ENCODE data around the gene BRINP1. TPM values are rescaled to one million over a fixed set of nuclear protein-coding genes. Genes with fewer than 3 reads are reported as not detected.

The BRINP1 gene
- total and polyA plus RNA-seq, 2 donors (not counting 3 experiments of a cell fraction or from before 2014, with no cell fraction given) = 0.04 TPM; not detected in 1

GRCh38 chr9:119337573-119337972 lies 31.7 kb downstream of the BRINP1 start:
- no TSS peak for BruUV-seq (replicated peaks)
- CTCF ChIA-PET = no interaction called here

More at GRCh38 chr9:119337573-119337972, 31.7 kb downstream of the BRINP1 start:
- Histone ChIP-seq H3K9me3 (replicated peaks; ENCODE audit: control insufficient read depth, insufficient read depth, low read length) (no peaks in the 10 kb centered on the region), H3K27me3 (ENCODE audit: control insufficient read depth in 2 of 2, insufficient read depth in 2 of 2, low read length in 2 of 2) (no peaks in the 10 kb centered on the region), H3K79me2 (ENCODE audit: control insufficient read depth, insufficient read depth, low read length) (no peaks in the 10 kb centered on the region), H3K4me2 (ENCODE audit: insufficient read depth, low read length) (no peak overlapping the region), H3K36me3 (ENCODE audit: control insufficient read depth in 2 of 2, extremely low read depth in 1 of 2, insufficient read depth in 2 of 2, low read length in 2 of 2) (no peaks in the 10 kb centered on the region), H3K27ac (ENCODE audit: insufficient read depth, low read depth, low read length) (no peak overlapping the region), H2AFZ (ENCODE audit: low read depth, low read length) (no peak overlapping the region), H3K4me1 (ENCODE audit: control insufficient read depth, extremely low read depth, insufficient read depth, low read length) (no peaks in the 10 kb centered on the region), H3K9me1 (replicated peaks; ENCODE audit: control insufficient read depth, extremely low read depth, insufficient read depth, low read length) (no peaks in the 10 kb centered on the region), H3K9ac (replicated peaks; ENCODE audit: extremely low read depth, insufficient read depth, low read length) (no peak overlapping the region), H3K4me3 (replicated peaks in 1 of 3; ENCODE audit: insufficient read depth in 1 of 3, low read depth in 1 of 3, low read length in 3 of 3) (no peak overlapping the region), H4K20me1 (replicated peaks; ENCODE audit: control insufficient read depth, extremely low read depth, insufficient read depth, low read length) (no peaks in the 10 kb centered on the region)
- TF ChIP-seq POLR2AphosphoS5 (IDR thresholded peaks at IDR 0.05; ENCODE audit: insufficient read depth, low read depth, low read length) = no peak
- TF ChIP-seq MAX (IDR thresholded peaks at IDR 0.05; ENCODE audit: insufficient read depth, insufficient read length) = no peak
- no peak for TF ChIP-seq FOS (IDR thresholded peaks at IDR 0.05; ENCODE audit: borderline replicate concordance, insufficient read depth, low read length)
- TF ChIP-seq JUN (IDR thresholded peaks at IDR 0.05; ENCODE audit: borderline replicate concordance, insufficient read depth, insufficient read length, low read depth) = no peak
- TF ChIP-seq GATA2 (IDR thresholded peaks at IDR 0.05; ENCODE audit: insufficient read depth, insufficient read length, low read depth, low read length) = no peak
- TF ChIP-seq CTCF (IDR thresholded peaks at IDR 0.05; ENCODE audit: extremely low read depth in 1 of 2, insufficient read depth in 1 of 2, low read depth in 1 of 2, low read length in 2 of 2) = no peak
- TF ChIP-seq MYC (IDR thresholded peaks at IDR 0.05; ENCODE audit: low read depth, low read length) = no peak
- TF ChIP-seq EZH2 (IDR thresholded peaks at IDR 0.05; ENCODE audit: borderline replicate concordance, low read depth, low read length, severe bottlenecking) = no peak
- no peak for TF ChIP-seq POLR2A (IDR thresholded peaks at IDR 0.05; ENCODE audit: low read depth, low read length)
- intact Hi-C loops (cut with micrococcal nuclease) (no loop called here), dilution Hi-C loops (cut with MboI; ENCODE audit: extremely low pct_ligation_motif_present, low sequenced_read_pairs) (no loop called here)
- FAIRE-seq (no peak), DNase-seq (ENCODE audit: low read depth, low spot score) (no peak)
- POLR2A ChIA-PET = no interaction called here

Data from endothelial cell of umbilical vein (primary cell).